WTC11 (cell line): ENCODE results near the gene GFOD2. TPM values are rescaled to one million over a fixed set of nuclear protein-coding genes. Genes with fewer than 3 reads are reported as not detected.

Source experiments
- ATAC-seq: fragments of 200-7000 bp; cut with Tn5 transposase; 2 replicates; pipeline ENCODE4 v1.10.0; 2021; ENCODE audit warnings: mild to moderate bottlenecking, moderate library complexity
- CTCF ChIA-PET: fragments of 300-600 bp; sonication (Branson Sonifier 250); formaldehyde crosslinking; loops from one replicate; lab custom pipeline; 2021; ENCODE audit warnings: antibody characterized with exemption; lab: Charles Lee
- POLR2A ChIA-PET: fragments of 350-600 bp; sonication (Branson Sonifier 250); formaldehyde crosslinking; loops from one replicate; lab custom pipeline; 2021; ENCODE audit warnings: antibody characterized with exemption; lab: Charles Lee
- DNase-seq: peaks from one replicate; pipeline ENCODE4 v3.0.0; 2021; ENCODE audit warnings: low spot score
- H3K27ac Mint-ChIP-seq: 2 replicates; pipeline ENCODE4 v1.8.0; 2021; ENCODE audit warnings: mixed read lengths
- H3K27me3 Mint-ChIP-seq: 2 replicates; pipeline ENCODE4 v1.8.0; 2021; ENCODE audit warnings: low read depth, mild to moderate bottlenecking, moderate library complexity, mixed read lengths
- H3K36me3 Mint-ChIP-seq: 2 replicates; pipeline ENCODE4 v1.8.0; 2021; ENCODE audit warnings: mixed read lengths
- H3K4me1 Mint-ChIP-seq: 2 replicates; pipeline ENCODE4 v1.8.0; 2022; ENCODE audit warnings: mixed read lengths
- H3K4me3 Mint-ChIP-seq: 2 replicates; pipeline ENCODE4 v1.8.0; 2021; ENCODE audit warnings: mild to moderate bottlenecking, moderate library complexity, mixed read lengths
- H3K9me3 Mint-ChIP-seq: 2 replicates; pipeline ENCODE4 v1.8.0; 2021; ENCODE audit warnings: mixed read lengths
- ATF1 ChIP-seq: sonication (generic); formaldehyde crosslinking; IDR thresholded peaks from 2 replicates; pipeline ENCODE4 v1.8.1; 2023; ENCODE audit warnings: mild to moderate bottlenecking, moderate library complexity, missing genetic modification reagents
- ATF6 ChIP-seq: sonication (generic); formaldehyde crosslinking; IDR thresholded peaks from 2 replicates; pipeline ENCODE4 v1.8.1; 2023; ENCODE audit warnings: mild to moderate bottlenecking, missing genetic modification reagents
- CBFB ChIP-seq: sonication (generic); formaldehyde crosslinking; IDR thresholded peaks from 2 replicates; pipeline ENCODE4 v1.8.1; 2022; ENCODE audit warnings: mild to moderate bottlenecking, low read depth, missing genetic modification reagents
- EMX1 ChIP-seq: fragments of 250-450 bp; sonication (Bioruptor Pico); IDR thresholded peaks from 2 replicates; pipeline ENCODE4 v1.8.0; 2021; ENCODE audit warnings: mild to moderate bottlenecking
- ETV6 ChIP-seq: sonication (generic); formaldehyde crosslinking; IDR thresholded peaks from 2 replicates; pipeline ENCODE4 v1.8.1; 2022; ENCODE audit warnings: mild to moderate bottlenecking, missing genetic modification reagents
- FOXP1 ChIP-seq: sonication (generic); formaldehyde crosslinking; IDR thresholded peaks from 2 replicates; pipeline ENCODE4 v1.8.0; 2022; ENCODE audit warnings: missing genetic modification reagents, mild to moderate bottlenecking, moderate library complexity, borderline replicate concordance
- GTF2I ChIP-seq: fragments of 250-450 bp; sonication (Bioruptor Pico); conservative IDR thresholded peaks from 2 replicates; pipeline ENCODE4 v1.4.0; 2021; ENCODE audit warnings: mild to moderate bottlenecking
- JAZF1 ChIP-seq: fragments of 250-450 bp; sonication (Bioruptor Pico); IDR thresholded peaks from 2 replicates; pipeline ENCODE4 v1.9.0; 2021; ENCODE audit warnings: moderate library complexity, mild to moderate bottlenecking, inconsistent platforms
- JUN ChIP-seq: sonication (generic); formaldehyde crosslinking; IDR thresholded peaks from 2 replicates; pipeline ENCODE4 v1.8.0; 2023; ENCODE audit warnings: mild to moderate bottlenecking, missing genetic modification reagents
- MAX ChIP-seq: sonication (generic); formaldehyde crosslinking; IDR thresholded peaks from 2 replicates; pipeline ENCODE4 v1.8.0; 2022; ENCODE audit warnings: mild to moderate bottlenecking, missing genetic modification reagents
- MXD4 ChIP-seq: fragments of 250-450 bp; sonication (Bioruptor Pico); IDR thresholded peaks from 2 replicates; pipeline ENCODE4 v1.8.0; 2021; ENCODE audit warnings: mild to moderate bottlenecking, moderate library complexity, borderline replicate concordance
- NFATC4 ChIP-seq: fragments of 250-450 bp; sonication (Bioruptor Pico); IDR thresholded peaks from 2 replicates; pipeline ENCODE4 v1.9.0; 2021; ENCODE audit warnings: mild to moderate bottlenecking
- NFYB ChIP-seq: sonication (generic); formaldehyde crosslinking; conservative IDR thresholded peaks from 2 replicates; pipeline ENCODE4 v1.8.0; 2022; ENCODE audit warnings: low read depth, missing genetic modification reagents
- NR1H2 ChIP-seq: sonication (generic); formaldehyde crosslinking; IDR thresholded peaks from 2 replicates; pipeline ENCODE4 v1.9.0; 2021; ENCODE audit warnings: mild to moderate bottlenecking, moderate library complexity, missing genetic modification reagents
- PREB ChIP-seq: sonication (generic); formaldehyde crosslinking; IDR thresholded peaks from 2 replicates; pipeline ENCODE4 v1.8.1; 2022; ENCODE audit warnings: mild to moderate bottlenecking, missing genetic modification reagents, moderate library complexity, borderline replicate concordance
- RELA ChIP-seq: sonication (generic); formaldehyde crosslinking; IDR thresholded peaks from 2 replicates; pipeline ENCODE4 v1.8.1; 2022; ENCODE audit warnings: missing genetic modification reagents, mild to moderate bottlenecking, borderline replicate concordance
- SOX15 ChIP-seq: fragments of 250-450 bp; sonication (Bioruptor Pico); IDR thresholded peaks from 2 replicates; pipeline ENCODE4 v1.9.0; 2021; ENCODE audit warnings: mild to moderate bottlenecking
- TCF7 ChIP-seq: sonication (generic); formaldehyde crosslinking; IDR thresholded peaks from 2 replicates; pipeline ENCODE4 v1.8.0; 2022; ENCODE audit warnings: mild to moderate bottlenecking, low read depth, missing genetic modification reagents, moderate library complexity
- USF1 ChIP-seq: sonication (generic); formaldehyde crosslinking; IDR thresholded peaks from 2 replicates; pipeline ENCODE4 v1.8.0; 2022; ENCODE audit warnings: mild to moderate bottlenecking, missing genetic modification reagents
- USF2 ChIP-seq: sonication (generic); formaldehyde crosslinking; IDR thresholded peaks from 2 replicates; pipeline ENCODE4 v1.8.1; 2023; ENCODE audit warnings: mild to moderate bottlenecking, missing genetic modification reagents, moderate library complexity
- ZBTB43 ChIP-seq: sonication (generic); formaldehyde crosslinking; IDR thresholded peaks from 2 replicates; pipeline ENCODE4 v1.8.1; 2023; ENCODE audit warnings: mild to moderate bottlenecking, missing genetic modification reagents
- ZNF121 ChIP-seq: sonication (generic); formaldehyde crosslinking; IDR thresholded peaks from 2 replicates; pipeline ENCODE4 v1.8.0; 2023; ENCODE audit warnings: missing genetic modification reagents
- ZNF232 ChIP-seq: sonication (generic); formaldehyde crosslinking; IDR thresholded peaks from 2 replicates; pipeline ENCODE4 v1.8.0; 2022; ENCODE audit warnings: mild to moderate bottlenecking, missing genetic modification reagents
- ZNF263 ChIP-seq: sonication (generic); formaldehyde crosslinking; IDR thresholded peaks from 2 replicates; pipeline ENCODE4 v1.8.1; 2022; ENCODE audit warnings: low read depth, mild to moderate bottlenecking, moderate library complexity, missing genetic modification reagents
- ZNF532 ChIP-seq: fragments of 250-450 bp; sonication (Bioruptor Pico); IDR thresholded peaks from 2 replicates; pipeline ENCODE4 v1.9.0; 2021; ENCODE audit warnings: mild to moderate bottlenecking, borderline replicate concordance
- total RNA-seq: library from RNA; stranded (reverse); gene quantifications from 3 replicates; pipeline ENCODE4 v1.2.3, GENCODE V29; 2021

GFOD2 gene
- total RNA-seq, 1 experiment from 2014 or later, result 29.5 TPM

- ChIA-PET CTCF (interaction anchor here (1.2 to 1.6 kb wide), 2 partner anchors 12 to 154 kb away, joined by 3 to 5 read pairs; no protein-coding TSS in a partner anchor), POLR2A (no interaction called here)
- Mint-ChIP-seq H3K9me3 (no peaks in the 10 kb centered on the region), H3K27me3 (no peaks in the 10 kb centered on the region), H3K27ac (no peak overlapping the region), H3K4me3 (no peak overlapping the region), H3K4me1 (no peaks in the 10 kb centered on the region; the same call in 1 of the 2 replicates), H3K36me3 (no peaks in the 10 kb centered on the region)
- ATAC-seq (no peak), DNase-seq (no peak)
- TF ChIP-seq GTF2I (CRISPR knock-in tag) (no peak), NFATC4 (CRISPR knock-in tag) (no peak), USF1 (CRISPR knock-in tag) (no peak), ATF6 (CRISPR knock-in tag) (no peak), ATF1 (CRISPR knock-in tag) (no peak), ETV6 (CRISPR knock-in tag) (no peak), JUN (no peak), ZNF121 (CRISPR knock-in tag) (no peak), NR1H2 (no peak), NFYB (no peak), JAZF1 (CRISPR knock-in tag) (no peak), MXD4 (CRISPR knock-in tag) (no peak), TCF7 (CRISPR knock-in tag) (no peak), RELA (CRISPR knock-in tag) (no peak), ZNF532 (CRISPR knock-in tag) (no peak), ZNF232 (CRISPR knock-in tag) (no peak), ZBTB43 (CRISPR knock-in tag) (no peak)
Measured at GRCh38 chr16:67675579-67675935, 43.6 kb downstream of the GFOD2 start.

GRCh38 chr16:67674851-67675578, 44.1 kb downstream of the GFOD2 start:
- Mint-ChIP-seq H3K4me3 (no peak overlapping the region), H3K4me1 (no peaks in the 10 kb centered on the region; the same call in 1 of the 2 replicates), H3K9me3 (no peaks in the 10 kb centered on the region), H3K27me3 (no peaks in the 10 kb centered on the region), H3K36me3 (no peaks in the 10 kb centered on the region), H3K27ac (peak overlapping the region; percentile 56)
- ChIA-PET POLR2A (no interaction called here), CTCF (interaction anchor here (1.2 kb wide), 1 partner anchor 154 kb away, joined by 3 read pairs; no protein-coding TSS in a partner anchor)
- DNase-seq (no peak), ATAC-seq (no peak)
- TF ChIP-seq ZNF263 (CRISPR knock-in tag) (no peak), CBFB (CRISPR knock-in tag) (no peak), EMX1 (CRISPR knock-in tag) (no peak), USF2 (CRISPR knock-in tag) (no peak), JAZF1 (CRISPR knock-in tag) (no peak), ZNF121 (CRISPR knock-in tag) (no peak), SOX15 (CRISPR knock-in tag) (no peak), MAX (CRISPR knock-in tag) (no peak), NFYB (no peak), PREB (CRISPR knock-in tag) (no peak), FOXP1 (CRISPR knock-in tag) (no peak), JUN (no peak), NR1H2 (no peak)
